GM12891 (cell line): ENCODE results near the gene TBL2.

ENCODE experiments used
- PAX5 ChIP-seq: IDR thresholded peaks from 2 replicates; pipeline ENCODE4 v1.6.1; 2011; ENCODE audit warnings: low read length, moderate library complexity, mild to moderate bottlenecking; ENCODE audit not compliant: insufficient read depth, severe bottlenecking
- POLR2A ChIP-seq: IDR thresholded peaks from 2 replicates; pipeline ENCODE4 v1.6.1; 2011; ENCODE audit warnings: low read depth, low read length, control low read depth
- POLR2AphosphoS5 ChIP-seq: IDR thresholded peaks from 2 replicates; pipeline ENCODE4 v1.6.1; 2011; ENCODE audit warnings: low read depth, low read length, control low read depth
- SPI1 ChIP-seq: IDR thresholded peaks from 2 replicates; pipeline ENCODE4 v1.6.1; 2011; ENCODE audit warnings: low read depth, low read length, control low read depth
- TAF1 ChIP-seq: IDR thresholded peaks from 2 replicates; pipeline ENCODE4 v1.6.1; 2011; ENCODE audit warnings: low read depth, low read length, control low read depth

DNA sequence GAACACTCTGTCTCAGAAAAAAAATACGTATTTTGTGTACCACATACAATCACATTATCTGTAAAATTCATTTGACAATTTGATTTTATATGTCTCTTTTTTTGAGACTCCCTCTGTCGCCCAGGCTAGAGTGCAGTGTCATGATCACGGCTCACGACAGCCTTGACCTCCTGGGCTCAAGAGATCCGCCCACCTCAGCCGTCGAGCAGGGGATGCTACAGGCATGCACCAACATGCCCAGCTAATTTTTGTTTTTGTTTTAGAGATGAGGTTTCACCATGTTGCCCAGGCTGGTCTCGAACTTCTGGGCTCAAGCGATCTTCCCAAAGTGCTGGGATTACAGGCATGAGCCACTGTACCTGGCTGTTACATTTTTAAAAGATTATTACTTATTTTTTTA lies 44.6 kb downstream of the TBL2 start:
- no peak for TF ChIP-seq POLR2AphosphoS5
- TF ChIP-seq POLR2A: no peak
- TF ChIP-seq SPI1: no peak
- no peak for TF ChIP-seq TAF1
- TF ChIP-seq PAX5: no peak
